ENCODE measurements around the gene CSE1L.

DNA sequence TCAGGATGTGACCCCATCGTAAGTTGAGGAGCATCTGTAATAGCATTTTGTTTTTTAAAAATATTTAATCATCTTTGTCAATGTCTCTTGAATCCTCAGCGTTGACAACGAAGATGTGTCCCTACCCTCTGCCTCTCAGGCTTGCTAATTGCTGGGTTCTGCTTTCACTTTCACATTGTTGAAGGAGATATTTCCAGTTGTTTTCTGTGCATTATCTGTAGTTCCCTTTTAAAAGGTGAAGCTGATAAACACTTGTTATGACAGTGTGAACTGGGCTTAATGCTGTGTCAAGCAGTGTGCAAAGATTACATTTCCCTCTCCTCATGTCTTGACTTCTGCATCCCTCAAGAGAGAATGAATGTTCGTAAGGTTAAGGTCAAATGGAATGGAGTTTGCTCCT, 54.9 kb downstream of the CSE1L start:
- TF ChIP-seq, protein P1, sequence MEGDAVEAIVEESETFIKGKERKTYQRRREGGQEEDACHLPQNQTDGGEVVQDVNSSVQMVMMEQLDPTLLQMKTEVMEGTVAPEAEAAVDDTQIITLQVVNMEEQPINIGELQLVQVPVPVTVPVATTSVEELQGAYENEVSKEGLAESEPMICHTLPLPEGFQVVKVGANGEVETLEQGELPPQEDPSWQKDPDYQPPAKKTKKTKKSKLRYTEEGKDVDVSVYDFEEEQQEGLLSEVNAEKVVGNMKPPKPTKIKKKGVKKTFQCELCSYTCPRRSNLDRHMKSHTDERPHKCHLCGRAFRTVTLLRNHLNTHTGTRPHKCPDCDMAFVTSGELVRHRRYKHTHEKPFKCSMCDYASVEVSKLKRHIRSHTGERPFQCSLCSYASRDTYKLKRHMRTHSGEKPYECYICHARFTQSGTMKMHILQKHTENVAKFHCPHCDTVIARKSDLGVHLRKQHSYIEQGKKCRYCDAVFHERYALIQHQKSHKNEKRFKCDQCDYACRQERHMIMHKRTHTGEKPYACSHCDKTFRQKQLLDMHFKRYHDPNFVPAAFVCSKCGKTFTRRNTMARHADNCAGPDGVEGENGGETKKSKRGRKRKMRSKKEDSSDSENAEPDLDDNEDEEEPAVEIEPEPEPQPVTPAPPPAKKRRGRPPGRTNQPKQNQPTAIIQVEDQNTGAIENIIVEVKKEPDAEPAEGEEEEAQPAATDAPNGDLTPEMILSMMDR (IDR thresholded peaks at IDR 0.05; ENCODE audit: poor library complexity): no peak
- TF ChIP-seq EZH2phosphoT487 (IDR thresholded peaks at IDR 0.05; ENCODE audit: low read depth, severe bottlenecking, unreplicated experiment): no peak
- TF ChIP-seq EZH2 (IDR thresholded peaks at IDR 0.05; ENCODE audit: borderline replicate concordance): no peak
